MM.1S (cell line): ENCODE data around the gene KRTAP20-2.

Experiments used
- DNase-seq: peaks from one replicate; pipeline ENCODE4 v3.0.0-alpha.2; 2015
- H2AFZ ChIP-seq: fragments of 300-600 bp; sonication (generic); 2 replicates; pipeline ENCODE4 v1.6.0; 2016; ENCODE audit warnings: antibody characterized with exemption, low read length
- H3F3A ChIP-seq: fragments of 300-600 bp; sonication (generic); 2 replicates; pipeline ENCODE4 v1.6.1; 2016; ENCODE audit warnings: mild to moderate bottlenecking, antibody characterized with exemption, low read length, moderate library complexity, mixed read lengths; ENCODE audit not compliant: insufficient read depth
- H3K27ac ChIP-seq: fragments of 300-600 bp; sonication (generic); 2 replicates; pipeline ENCODE4 v1.5.1; 2016; ENCODE audit warnings: mild to moderate bottlenecking, low read length
- H3K27me3 ChIP-seq: fragments of 300-600 bp; sonication (generic); replicated peaks from 2 replicates; pipeline ENCODE4 v1.6.0; 2016; ENCODE audit warnings: low read length; ENCODE audit not compliant: insufficient read depth
- H3K36me3 ChIP-seq: fragments of 300-600 bp; sonication (generic); replicated peaks from 2 replicates; pipeline ENCODE4 v1.6.1; 2016; ENCODE audit warnings: mild to moderate bottlenecking, low read length, mixed read lengths; ENCODE audit not compliant: insufficient read depth
- H3K4me1 ChIP-seq: fragments of 300-600 bp; sonication (generic); 2 replicates; pipeline ENCODE4 v1.6.1; 2016; ENCODE audit warnings: low read length, mixed read lengths
- H3K4me2 ChIP-seq: fragments of 300-600 bp; sonication (generic); 2 replicates; pipeline ENCODE4 v1.6.0; 2016; ENCODE audit warnings: low read depth, low read length
- H3K4me3 ChIP-seq: fragments of 300-600 bp; sonication (generic); 2 replicates; pipeline ENCODE4 v1.5.1; 2016; ENCODE audit warnings: low read length, mixed read lengths
- H3K79me2 ChIP-seq: fragments of 300-600 bp; sonication (generic); 2 replicates; pipeline ENCODE4 v1.6.1; 2016; ENCODE audit warnings: mixed run types, low read length, mixed read lengths
- H3K9ac ChIP-seq: fragments of 300-600 bp; sonication (generic); 2 replicates; pipeline ENCODE4 v1.6.1; 2016; ENCODE audit warnings: low read length, mixed read lengths
- H3K9me2 ChIP-seq: fragments of 300-600 bp; sonication (generic); replicated peaks from 2 replicates; pipeline ENCODE4 v1.6.1; 2016; ENCODE audit warnings: mild to moderate bottlenecking, low read length, mixed read lengths; ENCODE audit not compliant: insufficient read depth
- H3K9me3 ChIP-seq: fragments of 300-600 bp; sonication (generic); replicated peaks from 2 replicates; pipeline ENCODE4 v1.6.1; 2016; ENCODE audit warnings: mild to moderate bottlenecking, low read length, mixed read lengths; ENCODE audit not compliant: insufficient read depth
- H4K20me1 ChIP-seq: fragments of 300-600 bp; sonication (generic); 2 replicates; pipeline ENCODE4 v1.6.1; 2016; ENCODE audit warnings: mild to moderate bottlenecking, low read length, moderate library complexity, mixed read lengths; ENCODE audit not compliant: insufficient read depth
- EZH2 ChIP-seq: fragments of 300-600 bp; sonication (generic); optimal IDR thresholded peaks from 2 replicates; pipeline ENCODE3; 2017; ENCODE audit warnings: low read depth, mild to moderate bottlenecking, antibody characterized with exemption, low read length, mixed read lengths
- EZH2phosphoT487 ChIP-seq: fragments of 300-600 bp; sonication (generic); IDR thresholded peaks from 2 replicates; pipeline ENCODE4 v1.6.1; 2018; ENCODE audit warnings: antibody characterized with exemption, low read length
- TF ChIP-seq, protein P1 (sequence below): fragments of 300-600 bp; sonication (generic); IDR thresholded peaks from 2 replicates; pipeline ENCODE4 v1.5.1; 2016; ENCODE audit warnings: antibody characterized with exemption, low read length, mixed read lengths

KRTAP20-2 gene

GRCh38 chr21:30638686-30639085 is 3.7 kb downstream of the KRTAP20-2 start:
- Histone ChIP-seq H3K27me3 (no peaks in the 10 kb centered on the region), H3K9me2 (no peaks in the 10 kb centered on the region), H3K4me3 (no peak overlapping the region), H3K4me1 (no peaks in the 10 kb centered on the region), H3K27ac (no peak overlapping the region), H3K36me3 (no peaks in the 10 kb centered on the region), H3K9ac (no peak overlapping the region), H2AFZ (no peak overlapping the region), H3F3A (no peaks in the 10 kb centered on the region), H3K79me2 (no peaks in the 10 kb centered on the region), H3K4me2 (no peak overlapping the region), H4K20me1 (no peaks in the 10 kb centered on the region), H3K9me3 (no peaks in the 10 kb centered on the region)
- DNase-seq = no peak
- TF ChIP-seq EZH2 = no peak
- TF ChIP-seq, protein P1, sequence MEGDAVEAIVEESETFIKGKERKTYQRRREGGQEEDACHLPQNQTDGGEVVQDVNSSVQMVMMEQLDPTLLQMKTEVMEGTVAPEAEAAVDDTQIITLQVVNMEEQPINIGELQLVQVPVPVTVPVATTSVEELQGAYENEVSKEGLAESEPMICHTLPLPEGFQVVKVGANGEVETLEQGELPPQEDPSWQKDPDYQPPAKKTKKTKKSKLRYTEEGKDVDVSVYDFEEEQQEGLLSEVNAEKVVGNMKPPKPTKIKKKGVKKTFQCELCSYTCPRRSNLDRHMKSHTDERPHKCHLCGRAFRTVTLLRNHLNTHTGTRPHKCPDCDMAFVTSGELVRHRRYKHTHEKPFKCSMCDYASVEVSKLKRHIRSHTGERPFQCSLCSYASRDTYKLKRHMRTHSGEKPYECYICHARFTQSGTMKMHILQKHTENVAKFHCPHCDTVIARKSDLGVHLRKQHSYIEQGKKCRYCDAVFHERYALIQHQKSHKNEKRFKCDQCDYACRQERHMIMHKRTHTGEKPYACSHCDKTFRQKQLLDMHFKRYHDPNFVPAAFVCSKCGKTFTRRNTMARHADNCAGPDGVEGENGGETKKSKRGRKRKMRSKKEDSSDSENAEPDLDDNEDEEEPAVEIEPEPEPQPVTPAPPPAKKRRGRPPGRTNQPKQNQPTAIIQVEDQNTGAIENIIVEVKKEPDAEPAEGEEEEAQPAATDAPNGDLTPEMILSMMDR = no peak
- no peak for TF ChIP-seq EZH2phosphoT487

DNA sequence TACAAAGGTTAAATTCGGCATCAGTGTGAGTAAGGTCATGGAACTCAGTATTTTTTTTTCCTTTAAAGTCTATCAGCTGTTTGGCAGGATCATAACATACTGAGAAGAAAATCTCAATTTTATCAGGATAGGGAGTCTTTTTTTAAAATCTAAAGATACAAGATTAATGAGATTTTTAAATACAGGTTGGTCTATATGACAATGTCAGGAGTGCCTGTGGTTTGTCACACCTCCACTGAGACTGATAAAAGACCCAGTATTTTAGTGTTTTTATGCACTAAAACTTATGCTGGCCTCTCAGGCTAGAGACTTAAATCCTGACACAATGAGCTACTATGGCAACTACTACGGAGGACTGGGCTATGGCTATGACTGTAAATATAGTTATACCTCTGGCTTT is 7.6 kb downstream of the KRTAP20-2 start, which contains the start of gene KRTAP20-3:
Gene KRTAP20-3, plus strand, starts transcription at position 301 of the 400 bp plus-strand sequence.
- no peak within 1 kb of the TSS for H3K27ac ChIP-seq
- no peak within 1 kb of the TSS for H3K4me2 ChIP-seq
- no peaks in the 10 kb centered on the region for H3K27me3 ChIP-seq
- TF ChIP-seq EZH2 = no peak
- TF ChIP-seq, protein P1 = no peak
- TF ChIP-seq EZH2phosphoT487 = no peak
- no peaks in the 10 kb centered on the region for H3F3A ChIP-seq
- no peaks in the 10 kb centered on the region for H3K79me2 ChIP-seq
- no peak within 1 kb of the TSS for H3K9ac ChIP-seq
- H3K4me1 ChIP-seq = no peaks in the 10 kb centered on the region
- H3K9me3 ChIP-seq = no peaks in the 10 kb centered on the region
- H4K20me1 ChIP-seq = no peaks in the 10 kb centered on the region
- no peaks in the 10 kb centered on the region for H3K9me2 ChIP-seq
- no peak for DNase-seq
- no peak within 1 kb of the TSS for H2AFZ ChIP-seq
- H3K36me3 ChIP-seq = no peaks in the 10 kb centered on the region
- no peak within 1 kb of the TSS for H3K4me3 ChIP-seq

DNA sequence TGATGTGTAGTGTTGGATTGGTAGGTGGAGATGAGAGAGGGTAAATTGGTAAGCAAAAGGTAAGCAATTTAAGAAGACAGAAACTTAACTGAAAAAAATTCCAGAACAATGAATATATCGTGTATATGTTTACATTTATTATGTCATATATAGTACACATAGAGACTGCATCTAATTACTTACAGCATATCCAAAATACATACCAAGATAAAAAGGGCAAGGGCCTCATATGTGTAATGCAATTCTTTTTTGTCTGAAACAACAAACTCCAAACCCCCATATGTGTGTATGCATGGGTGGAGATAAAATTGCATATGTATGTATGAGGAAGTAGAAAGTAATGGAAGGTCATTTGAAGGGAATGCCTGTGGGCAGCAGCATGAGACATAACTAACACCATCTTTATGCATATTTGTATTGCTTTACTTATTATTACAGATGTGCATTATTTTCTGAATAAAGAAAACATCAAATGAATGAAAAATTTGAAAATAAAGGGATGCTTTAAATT is 12.0 kb downstream of the KRTAP20-2 start:
- no peaks in the 10 kb centered on the region for H3K36me3 ChIP-seq
- no peak overlapping the region for H3K9ac ChIP-seq
- H3K4me2 ChIP-seq = no peak overlapping the region
- no peaks in the 10 kb centered on the region for H3K4me1 ChIP-seq
- H4K20me1 ChIP-seq = no peaks in the 10 kb centered on the region
- no peaks in the 10 kb centered on the region for H3K9me2 ChIP-seq
- no peaks in the 10 kb centered on the region for H3K79me2 ChIP-seq
- no peak overlapping the region for H2AFZ ChIP-seq
- no peak overlapping the region for H3K27ac ChIP-seq
- H3F3A ChIP-seq = no peaks in the 10 kb centered on the region
- H3K4me3 ChIP-seq = no peak overlapping the region
- H3K9me3 ChIP-seq = no peaks in the 10 kb centered on the region
- TF ChIP-seq, protein P1 = no peak
- no peaks in the 10 kb centered on the region for H3K27me3 ChIP-seq
- DNase-seq = no peak
